HepG2 (cell line): ENCODE measurements around the gene WDR59. TPM values are rescaled to one million over a fixed set of nuclear protein-coding genes. Genes with fewer than 3 reads are reported as not detected.

Experiments
- ASH2L ChIP-seq: fragments of 300-600, 200-600 bp; sonication (generic); IDR thresholded peaks from 2 replicates; pipeline ENCODE4 v1.7.0; 2017; ENCODE audit warnings: low read depth, mild to moderate bottlenecking, moderate library complexity, mixed read lengths, low read length; ENCODE audit not compliant: insufficient read length
- GLI4 ChIP-seq: sonication (generic); formaldehyde crosslinking; IDR thresholded peaks from 2 replicates; pipeline ENCODE4 v1.5.1; 2020; ENCODE audit warnings: missing genetic modification reagents, mild to moderate bottlenecking, moderate library complexity, borderline replicate concordance
- GTF2F1 ChIP-seq: fragments of 150-350 bp; IDR thresholded peaks from 2 replicates; pipeline ENCODE4 v1.6.1; 2014; ENCODE audit warnings: low read length
- SCMH1 ChIP-seq: sonication (generic); formaldehyde crosslinking; IDR thresholded peaks from 2 replicates; pipeline ENCODE4 v1.9.0; 2021; ENCODE audit warnings: missing genetic modification reagents, mild to moderate bottlenecking, borderline replicate concordance
- WIZ ChIP-seq: sonication (generic); formaldehyde crosslinking; IDR thresholded peaks from 2 replicates; pipeline ENCODE4 v1.5.1; 2020; ENCODE audit warnings: mild to moderate bottlenecking, missing genetic modification reagents
- ZBTB42 ChIP-seq: sonication (generic); formaldehyde crosslinking; IDR thresholded peaks from 2 replicates; pipeline ENCODE4 v1.5.0; 2020; ENCODE audit warnings: mild to moderate bottlenecking, missing genetic modification reagents
- ZNF331 ChIP-seq: sonication (generic); formaldehyde crosslinking; IDR thresholded peaks from 2 replicates; pipeline ENCODE4 v1.4.0; 2020; ENCODE audit warnings: missing genetic modification reagents
- ZNF335 ChIP-seq: sonication (generic); formaldehyde crosslinking; IDR thresholded peaks from 2 replicates; pipeline ENCODE4 v1.4.0; 2020; ENCODE audit warnings: missing genetic modification reagents
- ZNF337 ChIP-seq: sonication (generic); formaldehyde crosslinking; IDR thresholded peaks from 2 replicates; pipeline ENCODE4 v1.5.1; 2020; ENCODE audit warnings: missing genetic modification reagents, low read depth, mild to moderate bottlenecking, borderline replicate concordance
- ZNF33A ChIP-seq: sonication (generic); formaldehyde crosslinking; IDR thresholded peaks from 2 replicates; pipeline ENCODE4 v1.5.1; 2020; ENCODE audit warnings: missing genetic modification reagents, mild to moderate bottlenecking, moderate library complexity, borderline replicate concordance
- ZNF34 ChIP-seq: sonication (generic); formaldehyde crosslinking; IDR thresholded peaks from 2 replicates; pipeline ENCODE4 v1.4.0; 2020; ENCODE audit warnings: mild to moderate bottlenecking, missing genetic modification reagents, borderline replicate concordance
- ZNF367 ChIP-seq: sonication (generic); formaldehyde crosslinking; IDR thresholded peaks from 2 replicates; pipeline ENCODE4 v1.4.0; 2020; ENCODE audit warnings: missing genetic modification reagents, borderline replicate concordance
- ZNF557 ChIP-seq: sonication (generic); formaldehyde crosslinking; IDR thresholded peaks from 2 replicates; pipeline ENCODE4 v1.4.0; 2020; ENCODE audit warnings: missing genetic modification reagents
- ZNF713 ChIP-seq: sonication (generic); formaldehyde crosslinking; IDR thresholded peaks from 2 replicates; pipeline ENCODE4 v1.4.0; 2020; ENCODE audit warnings: mild to moderate bottlenecking, missing genetic modification reagents
- ZNF75D ChIP-seq: sonication (generic); formaldehyde crosslinking; IDR thresholded peaks from 2 replicates; pipeline ENCODE4 v1.8.1; 2023; ENCODE audit warnings: missing genetic modification reagents, mild to moderate bottlenecking, borderline replicate concordance
- ZSCAN20 ChIP-seq: sonication (generic); formaldehyde crosslinking; IDR thresholded peaks from 2 replicates; pipeline ENCODE4 v1.4.0; 2020; ENCODE audit warnings: missing genetic modification reagents, mild to moderate bottlenecking, borderline replicate concordance
- ZSCAN29 ChIP-seq: sonication (generic); formaldehyde crosslinking; conservative IDR thresholded peaks from 2 replicates; pipeline ENCODE4 v1.4.0; 2020; ENCODE audit warnings: mild to moderate bottlenecking, missing genetic modification reagents
- polyA plus RNA-seq, 8 experiments: library from polyadenylated mRNA; depleted of rRNA in 3 of 8; stranded (reverse) in 7 of 8; unstranded in 1 of 8; fragments of >200 nt; fragmentation: Illumina TruSeq in 4 of 8; extraction: Trizol in 4 of 8; gene quantifications; 2 replicates each; pipeline versions ENCODE4 v1.2.1 to v1.2.3, GENCODE V29; 2011 to 2016; ENCODE audit warnings: low read depth in 4 of 8, missing spikeins in 1 of 8, mixed read lengths in 1 of 8; ENCODE audit not compliant: insufficient read depth in 1 of 8
- total RNA-seq, 5 experiments: library from RNA; depleted of rRNA; stranded (reverse); fragments of >200 nt; fragmentation: Illumina TruSeq; extraction: Trizol; gene quantifications; 2 replicates each; pipeline ENCODE4 v1.2.3, GENCODE V29; 2016; ENCODE audit warnings: low read depth in 1 of 5
- TF ChIP-seq, protein P1 (sequence below): sonication (generic); formaldehyde crosslinking; conservative IDR thresholded peaks from 2 replicates; pipeline ENCODE4 v1.8.0; 2022; ENCODE audit warnings: missing genetic modification reagents
- TF ChIP-seq, protein P2 (sequence below): IDR thresholded peaks from 2 replicates; pipeline ENCODE4 v1.6.1; 2016; ENCODE audit warnings: low read depth
- TF ChIP-seq, protein P3 (sequence below): sonication (generic); formaldehyde crosslinking; IDR thresholded peaks from 2 replicates; pipeline ENCODE4 v1.8.1; 2023; ENCODE audit warnings: mild to moderate bottlenecking, missing genetic modification reagents
- TF ChIP-seq, protein P4 (sequence below): fragments of 450-650 bp; IDR thresholded peaks from 2 replicates; pipeline ENCODE4 v1.6.1; 2016
- TF ChIP-seq, protein P5 (sequence below): sonication (generic); formaldehyde crosslinking; IDR thresholded peaks from 2 replicates; pipeline ENCODE4 v1.4.0; 2020; ENCODE audit warnings: mild to moderate bottlenecking, missing genetic modification reagents

WDR59 gene
- total and polyA plus RNA-seq, 2 of the 13 experiments (the other 11 are each of a cell fraction or from before 2014, with no cell fraction given) = 65.2 to 306 TPM

DNA sequence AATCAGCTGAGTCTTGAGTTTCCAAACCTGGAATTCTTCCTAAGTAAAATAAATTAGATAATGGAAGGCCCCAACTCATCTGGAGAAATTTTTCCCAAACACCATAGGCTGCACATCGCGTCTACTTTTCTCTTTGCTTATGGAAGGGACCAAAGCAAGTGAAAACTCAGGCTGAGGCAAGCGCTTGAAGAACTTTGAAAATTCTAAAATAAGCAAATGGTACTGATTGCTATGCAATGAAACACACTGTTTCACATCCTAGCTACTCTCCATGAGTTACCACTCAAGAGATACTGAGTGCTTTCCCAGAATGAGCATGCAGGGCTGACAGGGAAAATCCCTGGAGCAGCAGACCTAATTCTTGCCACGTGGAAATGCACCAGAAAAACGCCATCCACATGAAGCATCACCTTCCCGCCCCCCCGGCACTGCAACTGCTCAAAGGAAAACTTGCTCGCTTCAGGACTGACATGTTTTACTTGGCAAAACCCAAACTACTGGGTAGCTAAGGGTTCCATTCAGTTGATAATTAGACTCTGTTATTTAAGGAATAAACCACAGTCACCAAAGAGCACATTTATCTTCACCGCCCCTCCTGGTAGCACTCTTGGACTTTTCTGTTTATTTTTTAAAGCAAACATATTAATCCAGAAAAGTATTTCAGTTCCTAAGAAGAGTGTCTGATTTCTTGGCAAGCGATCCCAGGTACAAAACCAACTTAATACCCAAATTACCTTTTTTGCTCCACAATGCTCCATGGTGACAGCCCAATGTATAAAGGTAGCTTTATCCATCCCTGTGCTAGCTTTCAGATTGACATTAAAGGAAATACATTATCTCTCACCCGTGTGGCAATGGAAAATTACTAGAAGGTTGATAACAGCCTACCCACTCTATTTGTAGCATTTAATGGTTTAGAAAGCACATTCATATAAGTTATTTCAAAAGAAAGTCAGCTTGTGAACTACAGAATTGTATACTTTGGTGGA, 62.5 kb downstream of the WDR59 start (continued):
- TF ChIP-seq, protein P1, sequence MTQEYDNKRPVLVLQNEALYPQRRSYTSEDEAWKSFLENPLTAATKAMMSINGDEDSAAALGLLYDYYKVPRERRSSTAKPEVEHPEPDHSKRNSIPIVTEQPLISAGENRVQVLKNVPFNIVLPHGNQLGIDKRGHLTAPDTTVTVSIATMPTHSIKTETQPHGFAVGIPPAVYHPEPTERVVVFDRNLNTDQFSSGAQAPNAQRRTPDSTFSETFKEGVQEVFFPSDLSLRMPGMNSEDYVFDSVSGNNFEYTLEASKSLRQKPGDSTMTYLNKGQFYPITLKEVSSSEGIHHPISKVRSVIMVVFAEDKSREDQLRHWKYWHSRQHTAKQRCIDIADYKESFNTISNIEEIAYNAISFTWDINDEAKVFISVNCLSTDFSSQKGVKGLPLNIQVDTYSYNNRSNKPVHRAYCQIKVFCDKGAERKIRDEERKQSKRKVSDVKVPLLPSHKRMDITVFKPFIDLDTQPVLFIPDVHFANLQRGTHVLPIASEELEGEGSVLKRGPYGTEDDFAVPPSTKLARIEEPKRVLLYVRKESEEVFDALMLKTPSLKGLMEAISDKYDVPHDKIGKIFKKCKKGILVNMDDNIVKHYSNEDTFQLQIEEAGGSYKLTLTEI (CRISPR knock-in tag) = no peak
- TF ChIP-seq ZSCAN20 (CRISPR knock-in tag) (no peak), ZNF75D (no peak), GTF2F1 (no peak), ZNF331 (CRISPR knock-in tag) (peak; percentile 18; the same call in 1 of the 2 replicates), ZNF33A (CRISPR knock-in tag) (no peak), ZNF713 (no peak), GLI4 (CRISPR knock-in tag) (no peak), ZNF557 (CRISPR knock-in tag) (0 out of 2 replicates have a peak, but pooled peaks have one; percentile 43), ASH2L (peak; percentile 40), ZBTB42 (CRISPR knock-in tag) (no peak), ZNF367 (CRISPR knock-in tag) (0 out of 2 replicates have a peak, but pooled peaks have one; percentile 22), ZNF335 (CRISPR knock-in tag) (no peak), ZSCAN29 (no peak), ZNF34 (CRISPR knock-in tag) (no peak), SCMH1 (CRISPR knock-in tag) (no peak), ZNF337 (CRISPR knock-in tag) (0 out of 2 replicates have a peak, but pooled peaks have one; percentile 67), WIZ (CRISPR knock-in tag) (no peak)
- TF ChIP-seq, protein P2, sequence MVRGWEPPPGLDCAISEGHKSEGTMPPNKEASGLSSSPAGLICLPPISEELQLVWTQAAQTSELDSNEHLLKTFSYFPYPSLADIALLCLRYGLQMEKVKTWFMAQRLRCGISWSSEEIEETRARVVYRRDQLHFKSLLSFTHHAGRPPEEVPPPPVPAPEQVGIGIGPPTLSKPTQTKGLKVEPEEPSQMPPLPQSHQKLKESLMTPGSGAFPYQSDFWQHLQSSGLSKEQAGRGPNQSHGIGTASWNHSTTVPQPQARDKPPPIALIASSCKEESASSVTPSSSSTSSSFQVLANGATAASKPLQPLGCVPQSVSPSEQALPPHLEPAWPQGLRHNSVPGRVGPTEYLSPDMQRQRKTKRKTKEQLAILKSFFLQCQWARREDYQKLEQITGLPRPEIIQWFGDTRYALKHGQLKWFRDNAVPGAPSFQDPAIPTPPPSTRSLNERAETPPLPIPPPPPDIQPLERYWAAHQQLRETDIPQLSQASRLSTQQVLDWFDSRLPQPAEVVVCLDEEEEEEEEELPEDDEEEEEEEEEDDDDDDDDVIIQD (CRISPR knock-in tag) = no peak
- TF ChIP-seq, protein P3, sequence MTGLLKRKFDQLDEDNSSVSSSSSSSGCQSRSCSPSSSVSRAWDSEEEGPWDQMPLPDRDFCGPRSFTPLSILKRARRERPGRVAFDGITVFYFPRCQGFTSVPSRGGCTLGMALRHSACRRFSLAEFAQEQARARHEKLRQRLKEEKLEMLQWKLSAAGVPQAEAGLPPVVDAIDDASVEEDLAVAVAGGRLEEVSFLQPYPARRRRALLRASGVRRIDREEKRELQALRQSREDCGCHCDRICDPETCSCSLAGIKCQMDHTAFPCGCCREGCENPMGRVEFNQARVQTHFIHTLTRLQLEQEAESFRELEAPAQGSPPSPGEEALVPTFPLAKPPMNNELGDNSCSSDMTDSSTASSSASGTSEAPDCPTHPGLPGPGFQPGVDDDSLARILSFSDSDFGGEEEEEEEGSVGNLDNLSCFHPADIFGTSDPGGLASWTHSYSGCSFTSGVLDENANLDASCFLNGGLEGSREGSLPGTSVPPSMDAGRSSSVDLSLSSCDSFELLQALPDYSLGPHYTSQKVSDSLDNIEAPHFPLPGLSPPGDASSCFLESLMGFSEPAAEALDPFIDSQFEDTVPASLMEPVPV (CRISPR knock-in tag) = no peak
- TF ChIP-seq, protein P4, sequence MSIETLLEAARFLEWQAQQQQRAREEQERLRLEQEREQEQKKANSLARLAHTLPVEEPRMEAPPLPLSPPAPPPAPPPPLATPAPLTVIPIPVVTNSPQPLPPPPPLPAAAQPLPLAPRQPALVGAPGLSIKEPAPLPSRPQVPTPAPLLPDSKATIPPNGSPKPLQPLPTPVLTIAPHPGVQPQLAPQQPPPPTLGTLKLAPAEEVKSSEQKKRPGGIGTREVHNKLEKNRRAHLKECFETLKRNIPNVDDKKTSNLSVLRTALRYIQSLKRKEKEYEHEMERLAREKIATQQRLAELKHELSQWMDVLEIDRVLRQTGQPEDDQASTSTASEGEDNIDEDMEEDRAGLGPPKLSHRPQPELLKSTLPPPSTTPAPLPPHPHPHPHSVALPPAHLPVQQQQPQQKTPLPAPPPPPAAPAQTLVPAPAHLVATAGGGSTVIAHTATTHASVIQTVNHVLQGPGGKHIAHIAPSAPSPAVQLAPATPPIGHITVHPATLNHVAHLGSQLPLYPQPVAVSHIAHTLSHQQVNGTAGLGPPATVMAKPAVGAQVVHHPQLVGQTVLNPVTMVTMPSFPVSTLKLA = no peak
- TF ChIP-seq, protein P5, sequence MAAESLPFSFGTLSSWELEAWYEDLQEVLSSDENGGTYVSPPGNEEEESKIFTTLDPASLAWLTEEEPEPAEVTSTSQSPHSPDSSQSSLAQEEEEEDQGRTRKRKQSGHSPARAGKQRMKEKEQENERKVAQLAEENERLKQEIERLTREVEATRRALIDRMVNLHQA = no peak
